Epithelial cell of alveolus of lung (primary cell): Measurements from ENCODE around the gene GLRA1. TPM values are rescaled to one million over a fixed set of nuclear protein-coding genes. Genes with fewer than 3 reads are reported as not detected.

Experiments
- total RNA-seq: library from RNA; depleted of rRNA; stranded (reverse); fragments of >200 nt; gene quantifications from 2 replicates; pipeline ENCODE4 v1.2.1, GENCODE V29; 2015

Gene GLRA1
- not detected in 2 replicates for total RNA-seq

GRCh38 chr5:151924564-151925301, at the start of gene GLRA1:
TSS of gene GLRA1 (minus strand) at chr5:151924851. CDS start at chr5:151924549, 302 bp downstream.

Other genes with a start within 250 kb of the GLRA1 start
- 1,078 and 1,962 TPM in 2 replicates for gene SPARC, start 237.9 kb downstream of the GLRA1 start, total RNA-seq
- 88.9 and 214 TPM in 2 replicates for gene ATOX1, start 166.2 kb downstream of the GLRA1 start, total RNA-seq
- gene G3BP1, start 152.9 kb downstream of the GLRA1 start, total RNA-seq, result 77.8 and 118 TPM in 2 replicates